Upper lobe of right lung (tissue), 1 donor: ENCODE data around the gene PDE4B. TPM values are rescaled to one million over a fixed set of nuclear protein-coding genes. Genes with fewer than 3 reads are reported as not detected.
A peak's percentile ranks its signal among the peaks of the same experiment; 100 is the strongest.

Experiments
- ATAC-seq: fragments of 200-7000 bp; cut with Tn5 transposase; one replicate; pipeline ENCODE4 v1.9.1; 2020; ENCODE audit warnings: mild to moderate bottlenecking, moderate library complexity
- DNase-seq: peaks from one replicate; pipeline ENCODE4 v3.0.0-alpha.2; 2020
- H3K27ac ChIP-seq: fragments of 200-600 bp; one replicate; pipeline ENCODE4 v1.8.0; 2022
- H3K27me3 ChIP-seq: fragments of 200-600 bp; one replicate; pipeline ENCODE4 v1.8.0; 2022; ENCODE audit warnings: mild to moderate bottlenecking
- H3K36me3 ChIP-seq: fragments of 200-600 bp; one replicate; pipeline ENCODE4 v1.8.0; 2022
- H3K4me1 ChIP-seq: fragments of 200-600 bp; one replicate; pipeline ENCODE4 v1.8.0; 2022
- H3K4me3 ChIP-seq: fragments of 200-600 bp; one replicate; pipeline ENCODE4 v1.8.0; 2022; ENCODE audit warnings: mild to moderate bottlenecking
- H3K9me3 ChIP-seq: fragments of 200-600 bp; one replicate; pipeline ENCODE4 v1.8.0; 2022
- intact Hi-C: fragments of 100-400 bp; cut with DNase I; formaldehyde crosslinking; loops from one replicate; pipeline ENCODE4 v1.11.0; 2022
- total RNA-seq: library from RNA; stranded (reverse); fragmentation: NEBNext Ultra II Directional; extraction: Animal tissue kit (Norgen Biotek cat#: 25700); gene quantifications from one replicate; pipeline ENCODE4 v1.2.1, GENCODE V29; 2021
- TF ChIP-seq, protein P1 (sequence below): fragments of 200-600 bp; IDR thresholded peaks from one replicate; pipeline ENCODE4 v1.8.0; 2022; ENCODE audit warnings: antibody characterized with exemption
- donor health status: DM: no; HTN: yes; CAD: no; lungs with severe emphysema.

PDE4B gene
- total RNA-seq, 1 donor from 2014 or later, result 14.3 TPM

DNA sequence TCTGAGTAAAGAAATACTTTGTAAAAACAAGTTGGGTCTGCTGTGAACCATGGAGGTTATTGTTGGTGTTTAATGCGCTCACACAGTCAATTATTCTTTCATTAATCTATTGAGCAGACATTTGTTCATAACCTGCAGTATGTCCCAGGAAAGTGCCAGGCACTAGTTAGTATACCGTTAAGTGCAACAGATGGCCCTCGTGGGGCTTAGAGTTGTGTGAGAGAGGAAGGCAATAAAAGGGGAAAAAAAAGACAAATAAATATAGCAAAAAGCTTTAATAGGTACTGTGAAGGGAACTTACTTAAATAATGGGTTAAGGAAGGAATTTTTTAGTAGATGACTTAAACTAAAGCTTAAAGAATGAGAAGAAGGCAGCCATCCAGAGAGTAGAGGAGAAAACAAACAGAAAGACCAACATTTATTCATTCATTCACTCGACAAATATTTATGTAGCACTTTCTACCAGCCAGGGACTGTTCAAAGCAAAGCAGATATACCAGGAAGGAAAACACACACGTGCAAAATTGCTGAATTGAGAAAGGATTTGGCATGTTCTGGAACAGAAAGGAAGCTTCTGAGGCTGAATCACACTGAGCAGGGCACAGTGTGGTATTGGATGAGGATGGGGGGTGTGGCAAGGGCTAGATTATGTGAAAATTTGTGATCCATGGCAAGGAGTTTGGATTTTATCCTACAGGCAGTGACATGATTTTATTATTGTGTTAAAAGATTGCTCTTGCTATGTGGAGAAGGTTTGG lies 445.2 kb downstream of the PDE4B start:
- no peak overlapping the region for H3K27ac ChIP-seq
- H3K9me3 ChIP-seq, result no peaks in the 10 kb centered on the region
- H3K4me3 ChIP-seq, result no peak overlapping the region
- DNase-seq (no peak), ATAC-seq (no peak)
- intact Hi-C loops, result no loop called here
- H3K27me3 ChIP-seq, result peaks cover 7% of the 10 kb centered on the region
- TF ChIP-seq, protein P1, sequence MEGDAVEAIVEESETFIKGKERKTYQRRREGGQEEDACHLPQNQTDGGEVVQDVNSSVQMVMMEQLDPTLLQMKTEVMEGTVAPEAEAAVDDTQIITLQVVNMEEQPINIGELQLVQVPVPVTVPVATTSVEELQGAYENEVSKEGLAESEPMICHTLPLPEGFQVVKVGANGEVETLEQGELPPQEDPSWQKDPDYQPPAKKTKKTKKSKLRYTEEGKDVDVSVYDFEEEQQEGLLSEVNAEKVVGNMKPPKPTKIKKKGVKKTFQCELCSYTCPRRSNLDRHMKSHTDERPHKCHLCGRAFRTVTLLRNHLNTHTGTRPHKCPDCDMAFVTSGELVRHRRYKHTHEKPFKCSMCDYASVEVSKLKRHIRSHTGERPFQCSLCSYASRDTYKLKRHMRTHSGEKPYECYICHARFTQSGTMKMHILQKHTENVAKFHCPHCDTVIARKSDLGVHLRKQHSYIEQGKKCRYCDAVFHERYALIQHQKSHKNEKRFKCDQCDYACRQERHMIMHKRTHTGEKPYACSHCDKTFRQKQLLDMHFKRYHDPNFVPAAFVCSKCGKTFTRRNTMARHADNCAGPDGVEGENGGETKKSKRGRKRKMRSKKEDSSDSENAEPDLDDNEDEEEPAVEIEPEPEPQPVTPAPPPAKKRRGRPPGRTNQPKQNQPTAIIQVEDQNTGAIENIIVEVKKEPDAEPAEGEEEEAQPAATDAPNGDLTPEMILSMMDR, result no peak
- H3K36me3 ChIP-seq, result no peaks in the 10 kb centered on the region
- H3K4me1 ChIP-seq, result no peaks in the 10 kb centered on the region

DNA sequence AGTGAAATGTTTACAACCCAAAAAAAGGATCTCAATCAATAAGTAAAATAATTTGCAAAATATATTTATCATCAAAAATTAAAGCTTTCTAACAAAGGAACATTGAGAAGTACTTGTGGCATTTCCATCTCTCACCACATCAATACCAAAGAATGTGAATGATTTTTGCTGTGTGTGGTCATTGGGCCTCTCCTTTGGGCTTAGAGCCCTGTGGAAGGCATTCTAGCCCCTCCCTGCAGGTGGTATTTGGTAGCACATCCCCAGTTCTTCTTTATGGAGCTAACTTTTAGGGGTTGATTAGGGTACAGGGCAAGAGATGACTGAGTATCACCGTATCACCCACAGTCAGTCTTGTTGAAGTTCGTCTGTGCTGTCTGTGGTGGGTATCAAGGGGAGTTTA lies 447.1 kb downstream of the PDE4B start:
- DNase-seq, result no peak
- TF ChIP-seq, protein P1, result no peak
- intact Hi-C loops, result no loop called here
- Histone ChIP-seq H3K27me3 (peaks cover 3% of the 10 kb centered on the region), H3K4me3 (no peak overlapping the region), H3K9me3 (no peaks in the 10 kb centered on the region), H3K4me1 (no peaks in the 10 kb centered on the region), H3K36me3 (no peaks in the 10 kb centered on the region), H3K27ac (no peak overlapping the region)
- ATAC-seq, result no peak

DNA sequence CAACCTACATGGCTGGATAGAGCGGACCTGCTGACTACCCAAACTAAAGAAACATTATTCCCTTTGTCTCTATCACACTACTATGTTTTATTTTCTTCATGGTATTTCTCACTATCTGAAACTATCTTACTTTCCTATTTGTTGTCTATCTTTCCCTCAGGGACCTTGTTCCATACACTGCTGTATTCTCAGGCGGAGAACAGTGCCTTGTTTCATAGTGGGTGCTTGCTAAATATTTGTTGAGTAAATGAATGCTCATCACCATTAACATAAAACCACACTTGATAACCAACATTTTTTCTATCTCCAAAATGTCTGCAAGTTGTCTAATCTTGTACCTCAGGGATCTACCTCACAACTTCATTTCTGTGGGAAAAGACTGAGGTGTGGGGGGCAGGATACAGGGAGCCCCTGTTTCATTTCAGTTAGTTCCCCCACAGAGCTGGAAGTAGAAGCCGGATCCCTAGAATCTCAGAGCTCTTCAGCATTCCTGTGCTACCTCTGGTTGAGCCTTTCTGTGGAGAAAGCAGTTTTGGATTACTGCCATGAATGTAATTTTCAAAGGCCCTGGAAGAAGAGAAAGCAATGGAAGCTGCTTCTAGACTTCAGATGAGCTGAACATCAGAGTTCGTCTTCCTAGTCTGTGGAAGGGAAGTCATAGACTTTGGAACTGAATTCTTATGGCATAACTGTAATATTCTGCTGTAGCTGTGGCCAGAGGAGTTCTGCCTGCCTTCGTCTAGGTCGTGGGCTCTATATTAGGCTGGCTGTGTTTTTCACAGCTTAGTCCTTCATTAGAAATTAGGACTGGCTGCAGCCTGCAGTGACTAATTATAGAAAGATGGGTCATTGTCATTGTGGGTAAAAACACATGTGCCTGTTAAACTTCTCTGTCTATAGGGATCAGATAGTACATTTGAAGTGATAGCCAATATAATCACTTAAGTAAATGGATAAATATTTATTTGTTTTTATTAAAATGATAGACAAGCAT lies 448.1 kb downstream of the PDE4B start:
- TF ChIP-seq, protein P1, result no peak
- no peaks in the 10 kb centered on the region for H3K36me3 ChIP-seq
- intact Hi-C loops, result no loop called here

DNA sequence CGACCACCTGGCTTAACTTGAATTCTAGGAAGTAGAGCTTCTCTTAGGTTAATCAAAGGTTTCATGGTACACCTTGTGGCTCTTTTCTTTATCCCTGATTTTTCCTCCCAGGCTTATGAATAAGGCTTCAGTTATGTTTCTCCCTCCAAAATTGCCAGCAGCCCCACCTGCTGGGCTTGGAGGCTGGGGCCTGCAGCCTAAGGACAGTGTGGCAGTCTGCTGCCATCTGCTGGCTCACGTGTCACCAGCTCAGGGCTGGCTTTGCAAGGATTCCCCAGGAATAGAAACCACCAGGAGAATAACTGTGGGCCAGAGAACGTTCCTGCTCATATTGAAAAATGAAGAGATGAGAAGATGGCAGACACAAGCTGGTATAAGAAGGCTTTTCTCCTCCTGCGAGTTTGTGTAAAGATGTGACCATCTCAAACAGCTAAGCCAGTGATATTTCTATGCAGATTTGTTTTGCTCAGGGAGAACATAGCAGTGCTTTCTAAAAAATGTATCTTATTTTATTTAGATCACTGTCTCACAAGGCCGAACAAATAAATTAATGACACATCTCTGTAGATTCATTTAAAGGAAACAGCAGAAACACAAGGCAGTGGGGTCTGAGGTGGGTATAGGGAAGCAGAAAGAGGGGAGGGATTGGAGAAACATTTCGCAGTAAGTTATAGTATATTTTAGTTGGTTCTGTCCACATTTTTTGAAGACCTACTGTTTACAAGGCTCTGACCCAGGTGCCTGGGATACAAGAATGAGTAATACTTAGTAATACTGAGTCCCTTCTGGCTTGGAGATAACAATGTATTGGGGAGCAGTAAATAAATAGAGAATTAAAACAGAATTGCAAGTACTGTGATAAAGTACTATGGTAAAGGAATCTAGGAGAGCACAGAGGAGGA lies 450.2 kb downstream of the PDE4B start:
- DNase-seq (peak; percentile 88), ATAC-seq (peak; percentile 99)
- Histone ChIP-seq H3K9me3 (no peaks in the 10 kb centered on the region), H3K36me3 (no peaks in the 10 kb centered on the region), H3K27ac (no peak overlapping the region), H3K27me3 (no peaks in the 10 kb centered on the region), H3K4me3 (no peak overlapping the region), H3K4me1 (no peaks in the 10 kb centered on the region)
- intact Hi-C loops, result no loop called here
- TF ChIP-seq, protein P1, result peak; percentile 98

More for the DNA sequence above, 448.1 kb downstream of the PDE4B start:
- no peaks in the 10 kb centered on the region for H3K9me3 ChIP-seq
- H3K4me3 ChIP-seq, result no peak overlapping the region
- ATAC-seq (no peak), DNase-seq (no peak)
- H3K27ac ChIP-seq, result no peak overlapping the region
- H3K4me1 ChIP-seq, result no peaks in the 10 kb centered on the region
- peaks cover 3% of the 10 kb centered on the region for H3K27me3 ChIP-seq

DNA sequence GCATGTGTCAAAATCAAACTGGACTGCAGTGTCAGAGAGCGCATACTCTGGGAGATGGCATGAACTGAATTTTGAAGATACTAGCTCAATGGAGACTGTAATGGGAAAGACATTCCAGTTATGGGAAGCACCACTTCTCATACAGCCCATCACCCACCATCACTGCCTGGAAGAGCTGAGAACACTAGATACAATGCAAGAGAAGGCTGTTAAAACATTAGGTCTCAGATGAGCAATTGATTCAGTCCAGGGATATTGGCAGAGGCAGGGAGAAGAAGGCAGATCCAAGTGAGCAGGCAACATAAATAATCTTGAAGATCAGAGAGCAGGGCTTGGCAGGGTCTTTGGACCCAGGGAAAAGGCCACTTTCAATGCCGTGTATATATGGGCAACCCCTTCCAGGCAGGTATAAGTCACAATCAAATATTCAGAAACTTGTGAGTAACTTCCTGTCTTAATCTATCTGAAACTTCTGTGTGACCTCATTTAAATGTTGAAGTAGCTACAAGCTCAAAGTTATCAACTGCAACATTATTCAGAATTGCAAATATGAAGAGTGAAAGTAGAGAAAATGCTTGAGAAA lies 450.9 kb downstream of the PDE4B start:
- Histone ChIP-seq H3K9me3 (no peaks in the 10 kb centered on the region), H3K4me1 (no peaks in the 10 kb centered on the region), H3K27ac (no peak overlapping the region), H3K36me3 (no peaks in the 10 kb centered on the region), H3K27me3 (no peaks in the 10 kb centered on the region), H3K4me3 (no peak overlapping the region)
- intact Hi-C loops, result loop anchor here (2.0 kb wide), 1 partner anchor 283 kb away; no protein-coding TSS in a partner anchor
- ATAC-seq (no peak), DNase-seq (no peak)
- TF ChIP-seq, protein P1, result no peak
